Measurements from ENCODE around the gene UBE2G2.
"Not testable (repeated sequence)": the region's sequence is repeated elsewhere in the genome, so short reads cannot be mapped to it uniquely, and the experiment has no call there.

UBE2G2 gene

GRCh38 chr21:44836349-44836665, 34.7 kb upstream of the UBE2G2 start:
- no peak for DNase-seq

- DNase-seq = no peak
Observed at GRCh38 chr21:44835647-44835973, 34.0 kb upstream of the UBE2G2 start.

- DNase-seq = no peak
Observed at GRCh38 chr21:44834951-44835646, 33.5 kb upstream of the UBE2G2 start.

- DNase-seq = no peak
Observed at GRCh38 chr21:44834231-44834950, 32.8 kb upstream of the UBE2G2 start.

GRCh38 chr21:44833663-44834062, 32.0 kb upstream of the UBE2G2 start:
- DNase-seq = no peak

- DNase-seq = not testable (repeated sequence)
Observed at GRCh38 chr21:44832516-44833255, 31.1 kb upstream of the UBE2G2 start.

- no peak for DNase-seq
Observed at GRCh38 chr21:44831227-44831860, 29.7 kb upstream of the UBE2G2 start.

- DNase-seq = no peak
Observed at GRCh38 chr21:44829507-44830092, 28.0 kb upstream of the UBE2G2 start.

- DNase-seq = no peak
Observed at GRCh38 chr21:44828362-44829056, 26.9 kb upstream of the UBE2G2 start.

- DNase-seq = no peak
Observed at GRCh38 chr21:44823179-44823660, 21.6 kb upstream of the UBE2G2 start.

GRCh38 chr21:44822484-44823178, 21.0 kb upstream of the UBE2G2 start:
- DNase-seq = no peak

- peak; percentile 72 for DNase-seq
Observed at GRCh38 chr21:44820851-44821250, 19.2 kb upstream of the UBE2G2 start.

GRCh38 chr21:44819283-44820243, 17.9 kb upstream of the UBE2G2 start:
- no peak for DNase-seq

GRCh38 chr21:44818640-44819011, 17.0 kb upstream of the UBE2G2 start:
- DNase-seq = no peak

GRCh38 chr21:44817914-44818639, 16.5 kb upstream of the UBE2G2 start, which contains the start of gene SUMO3:
Gene SUMO3 (minus strand): TSS chr21:44818062. CDS start chr21:44817968, 94 bp downstream.
- peak; percentile 84 for DNase-seq

GRCh38 chr21:44817506-44817880, 15.9 kb upstream of the UBE2G2 start:
- DNase-seq = peak; percentile 83

GRCh38 chr21:44816761-44817505, 15.3 kb upstream of the UBE2G2 start:
- DNase-seq = no peak

- DNase-seq = no peak
Observed at GRCh38 chr21:44815852-44816628, 14.4 kb upstream of the UBE2G2 start.

Data from fibroblast of skin of back (primary cell).